ENCODE results near the gene TFCP2L1. TPM values are rescaled to one million over a fixed set of nuclear protein-coding genes. Genes with fewer than 3 reads are reported as not detected.

Gene TFCP2L1
- total RNA-seq, 1 donor from 2014 or later: 0.86 TPM

GRCh38 chr2:121254748-121255147 lies 30.3 kb downstream of the TFCP2L1 start:
- no peak overlapping the region for H3K4me3 Mint-ChIP-seq (ENCODE audit: low read depth)
- H3K36me3 Mint-ChIP-seq (ENCODE audit: insufficient read depth): no peaks in the 10 kb centered on the region
- TF ChIP-seq CTCF (IDR thresholded peaks at IDR 0.05; ENCODE audit: unreplicated experiment): no peak
- H3K27ac Mint-ChIP-seq: no peak overlapping the region
- H3K27me3 Mint-ChIP-seq: peaks cover 25% of the 10 kb centered on the region
- DNase-seq (ENCODE audit: low spot score, unreplicated experiment): no peak
- no peaks in the 10 kb centered on the region for H3K4me1 Mint-ChIP-seq (ENCODE audit: low read depth)
- H3K9me3 Mint-ChIP-seq (ENCODE audit: low read depth): peaks cover 3% of the 10 kb centered on the region

GRCh38 chr2:121253674-121254240 lies 31.2 kb downstream of the TFCP2L1 start:
- Mint-ChIP-seq H3K4me3 (ENCODE audit: low read depth) (no peak overlapping the region), H3K27ac (no peak overlapping the region), H3K4me1 (ENCODE audit: low read depth) (no peaks in the 10 kb centered on the region), H3K36me3 (ENCODE audit: insufficient read depth) (no peaks in the 10 kb centered on the region), H3K9me3 (ENCODE audit: low read depth) (peaks cover 3% of the 10 kb centered on the region), H3K27me3 (peaks cover 33% of the 10 kb centered on the region)
- DNase-seq (ENCODE audit: low spot score, unreplicated experiment): no peak
- no peak for TF ChIP-seq CTCF (IDR thresholded peaks at IDR 0.05; ENCODE audit: unreplicated experiment)

- Mint-ChIP-seq H3K4me3 (ENCODE audit: low read depth) (no peak overlapping the region), H3K27me3 (peaks cover 38% of the 10 kb centered on the region), H3K36me3 (ENCODE audit: insufficient read depth) (no peaks in the 10 kb centered on the region), H3K27ac (no peak overlapping the region), H3K4me1 (ENCODE audit: low read depth) (no peaks in the 10 kb centered on the region), H3K9me3 (ENCODE audit: low read depth) (peaks cover 3% of the 10 kb centered on the region)
- no peak for DNase-seq (ENCODE audit: low spot score, unreplicated experiment)
- no peak for TF ChIP-seq CTCF (IDR thresholded peaks at IDR 0.05; ENCODE audit: unreplicated experiment)
Measured at GRCh38 chr2:121253021-121253673, 31.9 kb downstream of the TFCP2L1 start.

- TF ChIP-seq CTCF (IDR thresholded peaks at IDR 0.05; ENCODE audit: unreplicated experiment): no peak
- Mint-ChIP-seq H3K4me1 (ENCODE audit: low read depth) (no peaks in the 10 kb centered on the region), H3K27ac (no peak overlapping the region), H3K9me3 (ENCODE audit: low read depth) (peaks cover 3% of the 10 kb centered on the region), H3K27me3 (peaks cover 41% of the 10 kb centered on the region), H3K36me3 (ENCODE audit: insufficient read depth) (no peaks in the 10 kb centered on the region), H3K4me3 (ENCODE audit: low read depth) (no peak overlapping the region)
- no peak for DNase-seq (ENCODE audit: low spot score, unreplicated experiment)
Measured at GRCh38 chr2:121251497-121251896, 33.5 kb downstream of the TFCP2L1 start.

GRCh38 chr2:121248766-121249343 lies 36.1 kb downstream of the TFCP2L1 start:
- DNase-seq (ENCODE audit: low spot score, unreplicated experiment): no peak
- no peaks in the 10 kb centered on the region for H3K4me1 Mint-ChIP-seq (ENCODE audit: low read depth)
- H3K27me3 Mint-ChIP-seq: peaks cover 51% of the 10 kb centered on the region
- H3K27ac Mint-ChIP-seq: no peak overlapping the region
- no peak overlapping the region for H3K4me3 Mint-ChIP-seq (ENCODE audit: low read depth)
- no peaks in the 10 kb centered on the region for H3K36me3 Mint-ChIP-seq (ENCODE audit: insufficient read depth)
- H3K9me3 Mint-ChIP-seq (ENCODE audit: low read depth): no peaks in the 10 kb centered on the region
- no peak for TF ChIP-seq CTCF (IDR thresholded peaks at IDR 0.05; ENCODE audit: unreplicated experiment)

All from progenitor cell of endocrine pancreas (in vitro differentiated cells).